ENCODE measurements around the gene CAMK1D. TPM values are rescaled to one million over a fixed set of nuclear protein-coding genes. Genes with fewer than 3 reads are reported as not detected.

The CAMK1D gene
- total and polyA plus RNA-seq, 2 of the 8 experiments (the other 6 are each of a cell fraction or from before 2014, with no cell fraction given) = 3.5 to 10.6 TPM

GRCh38 chr10:12728494-12728893 lies 379.1 kb downstream of the CAMK1D start:
- no peak overlapping the region for H2AK5ac ChIP-seq (ENCODE audit: low read depth, low read length)
- no peak overlapping the region for H3K14ac ChIP-seq (ENCODE audit: insufficient read length)
- H2BK5ac ChIP-seq (ENCODE audit: low read depth, low read length) = no peak overlapping the region
- H3K18ac ChIP-seq (ENCODE audit: extremely low read depth, low read length) = no peak overlapping the region
- no peak overlapping the region for H2BK12ac ChIP-seq (ENCODE audit: low read depth, low read length)
- H3K27ac ChIP-seq (ENCODE audit: low read depth, low read length) = no peak overlapping the region
- TF ChIP-seq SP2 (IDR thresholded peaks at IDR 0.05; ENCODE audit: low read length) (no peak), CREB1 (IDR thresholded peaks at IDR 0.05) (no peak), FOSL1 (IDR thresholded peaks at IDR 0.05; ENCODE audit: insufficient read depth, low read depth, low read length) (no peak)
- H3K23ac ChIP-seq (ENCODE audit: insufficient read length) = no peak overlapping the region
- CTCF ChIA-PET (ENCODE audit: partially characterized antibody) = interaction anchor here (1.0 to 5.0 kb wide), 11 partner anchors 16 to 358 kb away, joined by 3 to 36 read pairs (median 4); no protein-coding TSS in a partner anchor
- H3K56ac ChIP-seq (replicated peaks; ENCODE audit: insufficient read length, low read depth, low read length) = no peak overlapping the region
- no peak overlapping the region for H3K4me2 ChIP-seq (ENCODE audit: insufficient read depth in 1 of 2, low read depth in 2 of 2, low read length in 2 of 2)
- H4K8ac ChIP-seq (ENCODE audit: extremely low read depth, insufficient read depth, low read length) = no peak overlapping the region
- H4K20me1 ChIP-seq (replicated peaks in 1 of 2; ENCODE audit: control insufficient read depth in 1 of 2, insufficient read depth in 2 of 2, low read length in 2 of 2) = no peaks in the 10 kb centered on the region
- H2BK20ac ChIP-seq (ENCODE audit: low read length) = no peak overlapping the region
- no peaks in the 10 kb centered on the region for H3K79me1 ChIP-seq (ENCODE audit: low read depth, low read length)
- H3K79me2 ChIP-seq (ENCODE audit: control insufficient read depth in 1 of 2, insufficient read depth in 2 of 2, low read length in 2 of 2) = no peaks in the 10 kb centered on the region
- no peak overlapping the region for H3K4ac ChIP-seq (replicated peaks; ENCODE audit: insufficient read length, low read depth, low read length)
- no peak overlapping the region for H3K4me3 ChIP-seq (ENCODE audit: extremely low read depth in 1 of 4, insufficient read depth in 2 of 4, low read depth in 3 of 4, low read length in 4 of 4)
- POLR2A ChIA-PET (ENCODE audit: partially characterized antibody) = no interaction called here
- H3K23me2 ChIP-seq (ENCODE audit: low read depth, low read length) = no peaks in the 10 kb centered on the region
- H3K9ac ChIP-seq (replicated peaks in 1 of 4; ENCODE audit: extremely low read depth in 1 of 4, low read depth in 3 of 4, low read length in 3 of 4) = no peak overlapping the region
- H3K27me3 ChIP-seq (replicated peaks in 1 of 4; ENCODE audit: control insufficient read depth in 3 of 4, extremely low read depth in 1 of 4, insufficient read depth in 3 of 4, low read length in 3 of 4) = no peaks in the 10 kb centered on the region
- no peak for DNase-seq (ENCODE audit: low read depth in 1 of 2, low spot score in 2 of 2)
- no peak for FAIRE-seq
- peaks cover 0 to 9% (median 2%) of the 10 kb centered on the region in 4 experiments; a peak in 5 of 7 replicates for H3K4me1 ChIP-seq (replicated peaks in 1 of 4; ENCODE audit: control insufficient read depth in 3 of 4, insufficient read depth in 4 of 4, low read length in 3 of 4)
- H2BK15ac ChIP-seq (ENCODE audit: low read length) = no peak overlapping the region
- H4K91ac ChIP-seq (replicated peaks; ENCODE audit: insufficient read length, low read length) = no peak overlapping the region
- no peak overlapping the region for H2AFZ ChIP-seq (ENCODE audit: low read length)
- WGBS, 2 experiments (ENCODE audit: extremely low coverage in 1 of 2, insufficient coverage in 1 of 2, insufficient read length in 1 of 2, insufficient replicate concordance in 2 of 2, low coverage in 1 of 2, low lambda C conversion rate in 2 of 2, missing lambda C conversion rate in 1 of 2) = 90% methylated on average over 12 of the region's 12 CpGs; no CpG with 5 or more reads in 1 of the 2 experiments
- H4K5ac ChIP-seq (ENCODE audit: insufficient read length, low read depth, low read length) = no peak overlapping the region
- no peaks in the 10 kb centered on the region for H3K9me3 ChIP-seq (ENCODE audit: insufficient read depth in 2 of 2, low read depth in 1 of 2, low read length in 1 of 2)
- H2BK120ac ChIP-seq (replicated peaks; ENCODE audit: low read depth, low read length) = no peak overlapping the region
- H3K36me3 ChIP-seq (ENCODE audit: control insufficient read depth in 2 of 4, insufficient read depth in 4 of 4, low read length in 3 of 4) = no peaks in the 10 kb centered on the region

Data from H1 (cell line).